ENCODE results near the gene METRN.
A peak's percentile ranks its signal among the peaks of the same experiment; 100 is the strongest.

METRN gene

GRCh38 chr16:721765-722540 lies 7.0 kb downstream of the METRN start:
- DNase-seq, result no peak

GRCh38 chr16:722835-723633 lies 8.1 kb downstream of the METRN start:
- no peak for DNase-seq

GRCh38 chr16:723695-724094 lies 8.8 kb downstream of the METRN start:
- DNase-seq, result no peak

GRCh38 chr16:724188-725040 lies 9.5 kb downstream of the METRN start:
- DNase-seq, result no peak

GRCh38 chr16:725041-725376 lies 10.1 kb downstream of the METRN start:
- no peak for DNase-seq

- DNase-seq, result no peak
These were observed 10.7 kb downstream of the METRN start for GRCh38 chr16:725463-726187.

GRCh38 chr16:726188-726437 lies 11.2 kb downstream of the METRN start:
- no peak for DNase-seq

GRCh38 chr16:726438-727290 lies 11.7 kb downstream of the METRN start, which contains the start of the genes CCDC78 and HAGHL:
Gene CCDC78 (minus strand): TSS chr16:726443. CDS start chr16:726367, 76 bp downstream.
Gene HAGHL (plus strand): TSS chr16:727106. CDS start chr16:727510, 404 bp downstream.
- DNase-seq, result peak in 33 of 56 donors; percentile 21 to 77 (median 56)

GRCh38 chr16:727291-727977 lies 12.5 kb downstream of the METRN start:
- DNase-seq, result no peak

- peak in 33 of 56 donors; percentile 11 to 75 (median 59) for DNase-seq
These were observed 13.4 kb downstream of the METRN start for GRCh38 chr16:728131-728889.

- DNase-seq, result peak in 7 of 56 donors; percentile 32 to 56 (median 42)
These were observed 14.2 kb downstream of the METRN start for GRCh38 chr16:728890-729744.

GRCh38 chr16:729768-730665 lies 15.1 kb downstream of the METRN start:
- DNase-seq, result no peak

- no peak for DNase-seq
These were observed 16.0 kb downstream of the METRN start for GRCh38 chr16:730666-731509.

- DNase-seq, result no peak
These were observed 17.4 kb downstream of the METRN start for GRCh38 chr16:732332-732731.

- no peak for DNase-seq
These were observed 18.0 kb downstream of the METRN start for GRCh38 chr16:732936-733335.

All from amygdala (tissue), 56 donors.